WTC11 (cell line): ENCODE measurements around the gene SLC25A40. TPM values are rescaled to one million over a fixed set of nuclear protein-coding genes. Genes with fewer than 3 reads are reported as not detected.
"Not testable (repeated sequence)": the region's sequence is repeated elsewhere in the genome, so short reads cannot be mapped to it uniquely, and the experiment has no call there.

ENCODE experiments used
- ATAC-seq: fragments of 200-7000 bp; cut with Tn5 transposase; 2 replicates; pipeline ENCODE4 v1.10.0; 2021; ENCODE audit warnings: mild to moderate bottlenecking, moderate library complexity
- CTCF ChIA-PET: fragments of 300-600 bp; sonication (Branson Sonifier 250); formaldehyde crosslinking; loops from one replicate; lab custom pipeline; 2021; ENCODE audit warnings: antibody characterized with exemption; lab: Charles Lee
- POLR2A ChIA-PET: fragments of 350-600 bp; sonication (Branson Sonifier 250); formaldehyde crosslinking; loops from one replicate; lab custom pipeline; 2021; ENCODE audit warnings: antibody characterized with exemption; lab: Charles Lee
- DNase-seq: peaks from one replicate; pipeline ENCODE4 v3.0.0; 2021; ENCODE audit warnings: low spot score
- H3K27ac Mint-ChIP-seq: 2 replicates; pipeline ENCODE4 v1.8.0; 2021; ENCODE audit warnings: mixed read lengths
- H3K27me3 Mint-ChIP-seq: 2 replicates; pipeline ENCODE4 v1.8.0; 2021; ENCODE audit warnings: low read depth, mild to moderate bottlenecking, moderate library complexity, mixed read lengths
- H3K36me3 Mint-ChIP-seq: 2 replicates; pipeline ENCODE4 v1.8.0; 2021; ENCODE audit warnings: mixed read lengths
- H3K4me1 Mint-ChIP-seq: 2 replicates; pipeline ENCODE4 v1.8.0; 2022; ENCODE audit warnings: mixed read lengths
- H3K4me3 Mint-ChIP-seq: 2 replicates; pipeline ENCODE4 v1.8.0; 2021; ENCODE audit warnings: mild to moderate bottlenecking, moderate library complexity, mixed read lengths
- H3K9me3 Mint-ChIP-seq: 2 replicates; pipeline ENCODE4 v1.8.0; 2021; ENCODE audit warnings: mixed read lengths
- CBFB ChIP-seq: sonication (generic); formaldehyde crosslinking; IDR thresholded peaks from 2 replicates; pipeline ENCODE4 v1.8.1; 2022; ENCODE audit warnings: mild to moderate bottlenecking, low read depth, missing genetic modification reagents
- CREB1 ChIP-seq: sonication (generic); formaldehyde crosslinking; IDR thresholded peaks from 2 replicates; pipeline ENCODE4 v1.8.0; 2023; ENCODE audit warnings: mild to moderate bottlenecking, missing genetic modification reagents
- GRHL2 ChIP-seq: fragments of 250-450 bp; sonication (Bioruptor Pico); IDR thresholded peaks from 2 replicates; pipeline ENCODE4 v1.8.0; 2022; ENCODE audit warnings: mild to moderate bottlenecking, moderate library complexity; ENCODE audit not compliant: insufficient replicate concordance, severe bottlenecking
- HMGXB4 ChIP-seq: sonication (generic); formaldehyde crosslinking; IDR thresholded peaks from 2 replicates; pipeline ENCODE4 v1.8.1; 2023; ENCODE audit warnings: mild to moderate bottlenecking, moderate library complexity, missing genetic modification reagents
- JAZF1 ChIP-seq: fragments of 250-450 bp; sonication (Bioruptor Pico); IDR thresholded peaks from 2 replicates; pipeline ENCODE4 v1.9.0; 2021; ENCODE audit warnings: moderate library complexity, mild to moderate bottlenecking, inconsistent platforms
- KAT7 ChIP-seq: sonication (generic); formaldehyde crosslinking; IDR thresholded peaks from 2 replicates; pipeline ENCODE4 v1.8.1; 2023; ENCODE audit warnings: missing genetic modification reagents, mild to moderate bottlenecking, borderline replicate concordance
- MAX ChIP-seq: sonication (generic); formaldehyde crosslinking; IDR thresholded peaks from 2 replicates; pipeline ENCODE4 v1.8.0; 2022; ENCODE audit warnings: mild to moderate bottlenecking, missing genetic modification reagents
- MXD4 ChIP-seq: fragments of 250-450 bp; sonication (Bioruptor Pico); IDR thresholded peaks from 2 replicates; pipeline ENCODE4 v1.8.0; 2021; ENCODE audit warnings: mild to moderate bottlenecking, moderate library complexity, borderline replicate concordance
- NR3C1 ChIP-seq: sonication (generic); formaldehyde crosslinking; conservative IDR thresholded peaks from 2 replicates; pipeline ENCODE4 v1.8.1; 2023; ENCODE audit warnings: low read depth, mild to moderate bottlenecking, missing genetic modification reagents
- RORB ChIP-seq: fragments of 250-450 bp; sonication (Bioruptor Pico); IDR thresholded peaks from 2 replicates; pipeline ENCODE4 v1.9.0; 2021; ENCODE audit warnings: mild to moderate bottlenecking
- TCF7 ChIP-seq: sonication (generic); formaldehyde crosslinking; IDR thresholded peaks from 2 replicates; pipeline ENCODE4 v1.8.0; 2022; ENCODE audit warnings: mild to moderate bottlenecking, low read depth, missing genetic modification reagents, moderate library complexity
- TEAD4 ChIP-seq: sonication (generic); formaldehyde crosslinking; IDR thresholded peaks from 2 replicates; pipeline ENCODE4 v1.8.0; 2022; ENCODE audit warnings: mild to moderate bottlenecking, missing genetic modification reagents
- ZBTB21 ChIP-seq: sonication (generic); formaldehyde crosslinking; IDR thresholded peaks from 2 replicates; pipeline ENCODE4 v1.8.1; 2023; ENCODE audit warnings: mild to moderate bottlenecking, missing genetic modification reagents, borderline replicate concordance
- total RNA-seq: library from RNA; stranded (reverse); gene quantifications from 3 replicates; pipeline ENCODE4 v1.2.3, GENCODE V29; 2021
- TF ChIP-seq, protein P1 (sequence below): fragments of 250-450 bp; sonication (Bioruptor Pico); IDR thresholded peaks from 2 replicates; pipeline ENCODE4 v1.9.0; 2021; ENCODE audit warnings: mild to moderate bottlenecking, borderline replicate concordance
- TF ChIP-seq, protein P2 (sequence below): fragments of 250-450 bp; sonication (Bioruptor Pico); conservative IDR thresholded peaks from 2 replicates; pipeline ENCODE4 v1.9.0; 2021; ENCODE audit warnings: mild to moderate bottlenecking
- TF ChIP-seq, protein P3 (sequence below): sonication (generic); formaldehyde crosslinking; IDR thresholded peaks from 2 replicates; pipeline ENCODE4 v1.8.1; 2023; ENCODE audit warnings: mild to moderate bottlenecking, missing genetic modification reagents

Gene SLC25A40
- total RNA-seq, 1 experiment from 2014 or later = 18.1 TPM

- TF ChIP-seq, protein P1, sequence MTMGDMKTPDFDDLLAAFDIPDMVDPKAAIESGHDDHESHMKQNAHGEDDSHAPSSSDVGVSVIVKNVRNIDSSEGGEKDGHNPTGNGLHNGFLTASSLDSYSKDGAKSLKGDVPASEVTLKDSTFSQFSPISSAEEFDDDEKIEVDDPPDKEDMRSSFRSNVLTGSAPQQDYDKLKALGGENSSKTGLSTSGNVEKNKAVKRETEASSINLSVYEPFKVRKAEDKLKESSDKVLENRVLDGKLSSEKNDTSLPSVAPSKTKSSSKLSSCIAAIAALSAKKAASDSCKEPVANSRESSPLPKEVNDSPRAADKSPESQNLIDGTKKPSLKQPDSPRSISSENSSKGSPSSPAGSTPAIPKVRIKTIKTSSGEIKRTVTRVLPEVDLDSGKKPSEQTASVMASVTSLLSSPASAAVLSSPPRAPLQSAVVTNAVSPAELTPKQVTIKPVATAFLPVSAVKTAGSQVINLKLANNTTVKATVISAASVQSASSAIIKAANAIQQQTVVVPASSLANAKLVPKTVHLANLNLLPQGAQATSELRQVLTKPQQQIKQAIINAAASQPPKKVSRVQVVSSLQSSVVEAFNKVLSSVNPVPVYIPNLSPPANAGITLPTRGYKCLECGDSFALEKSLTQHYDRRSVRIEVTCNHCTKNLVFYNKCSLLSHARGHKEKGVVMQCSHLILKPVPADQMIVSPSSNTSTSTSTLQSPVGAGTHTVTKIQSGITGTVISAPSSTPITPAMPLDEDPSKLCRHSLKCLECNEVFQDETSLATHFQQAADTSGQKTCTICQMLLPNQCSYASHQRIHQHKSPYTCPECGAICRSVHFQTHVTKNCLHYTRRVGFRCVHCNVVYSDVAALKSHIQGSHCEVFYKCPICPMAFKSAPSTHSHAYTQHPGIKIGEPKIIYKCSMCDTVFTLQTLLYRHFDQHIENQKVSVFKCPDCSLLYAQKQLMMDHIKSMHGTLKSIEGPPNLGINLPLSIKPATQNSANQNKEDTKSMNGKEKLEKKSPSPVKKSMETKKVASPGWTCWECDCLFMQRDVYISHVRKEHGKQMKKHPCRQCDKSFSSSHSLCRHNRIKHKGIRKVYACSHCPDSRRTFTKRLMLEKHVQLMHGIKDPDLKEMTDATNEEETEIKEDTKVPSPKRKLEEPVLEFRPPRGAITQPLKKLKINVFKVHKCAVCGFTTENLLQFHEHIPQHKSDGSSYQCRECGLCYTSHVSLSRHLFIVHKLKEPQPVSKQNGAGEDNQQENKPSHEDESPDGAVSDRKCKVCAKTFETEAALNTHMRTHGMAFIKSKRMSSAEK (CRISPR knock-in tag) = no peak
- TF ChIP-seq MAX (CRISPR knock-in tag) (peak; percentile 80; the same call in 1 of the 2 replicates), HMGXB4 (CRISPR knock-in tag) (peak; percentile 61), TEAD4 (CRISPR knock-in tag) (peak; percentile 52; the same call in 1 of the 2 replicates), KAT7 (CRISPR knock-in tag) (0 out of 2 replicates have a peak, but pooled peaks have one; percentile 30), TCF7 (CRISPR knock-in tag) (no peak), GRHL2 (CRISPR knock-in tag) (no peak), CBFB (CRISPR knock-in tag) (no peak; the same call in 1 of the 2 replicates), NR3C1 (no peak), CREB1 (no peak), JAZF1 (CRISPR knock-in tag) (no peak), RORB (CRISPR knock-in tag) (no peak), MXD4 (CRISPR knock-in tag) (no peak), ZBTB21 (CRISPR knock-in tag) (no peak)
- TF ChIP-seq, protein P2, sequence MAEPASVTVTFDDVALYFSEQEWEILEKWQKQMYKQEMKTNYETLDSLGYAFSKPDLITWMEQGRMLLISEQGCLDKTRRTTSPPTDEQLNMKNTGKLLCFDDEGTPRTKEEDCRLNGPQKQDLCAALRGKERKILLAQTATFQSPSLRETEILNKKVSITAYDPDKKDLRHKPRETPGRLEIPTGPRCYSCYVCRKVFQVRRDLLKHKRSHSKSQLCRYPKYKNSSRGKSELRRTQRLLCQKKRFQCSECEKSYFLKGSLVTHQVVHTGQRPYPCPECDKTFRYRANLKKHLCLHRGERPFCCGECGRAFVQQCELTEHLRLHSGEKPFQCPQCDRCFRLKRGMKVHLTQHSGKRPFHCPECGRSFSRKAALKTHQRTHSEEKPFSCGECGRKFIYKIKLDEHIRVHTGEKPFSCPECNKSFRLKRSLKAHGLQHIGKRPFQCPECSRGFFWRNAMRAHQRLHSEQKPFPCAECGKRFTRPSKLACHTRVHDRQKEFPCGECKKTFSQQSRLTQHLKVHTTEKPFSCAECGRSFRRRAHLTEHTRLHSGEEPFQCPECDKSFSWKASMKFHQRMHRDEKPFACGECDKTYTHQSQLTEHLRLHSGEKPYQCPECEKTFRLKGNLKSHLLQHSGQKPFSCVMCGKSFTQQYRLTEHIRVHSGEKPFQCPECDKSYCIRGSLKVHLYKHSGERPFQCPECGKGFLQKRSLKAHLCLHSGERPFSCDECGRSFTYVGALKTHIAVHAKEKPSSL (CRISPR knock-in tag) = no peak
- TF ChIP-seq, protein P3, sequence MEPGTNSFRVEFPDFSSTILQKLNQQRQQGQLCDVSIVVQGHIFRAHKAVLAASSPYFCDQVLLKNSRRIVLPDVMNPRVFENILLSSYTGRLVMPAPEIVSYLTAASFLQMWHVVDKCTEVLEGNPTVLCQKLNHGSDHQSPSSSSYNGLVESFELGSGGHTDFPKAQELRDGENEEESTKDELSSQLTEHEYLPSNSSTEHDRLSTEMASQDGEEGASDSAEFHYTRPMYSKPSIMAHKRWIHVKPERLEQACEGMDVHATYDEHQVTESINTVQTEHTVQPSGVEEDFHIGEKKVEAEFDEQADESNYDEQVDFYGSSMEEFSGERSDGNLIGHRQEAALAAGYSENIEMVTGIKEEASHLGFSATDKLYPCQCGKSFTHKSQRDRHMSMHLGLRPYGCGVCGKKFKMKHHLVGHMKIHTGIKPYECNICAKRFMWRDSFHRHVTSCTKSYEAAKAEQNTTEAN = no peak
These were observed at the start of gene SLC25A40, which contains the start of gene DBF4 (continued) for GRCh38 chr7:87876040-87876868.

GRCh38 chr7:87922759-87923395 is 46.7 kb upstream of the SLC25A40 start:
- POLR2A ChIA-PET = interaction anchor here (0.6 kb wide), 1 partner anchor 128 kb away, joined by 5 read pairs; no protein-coding TSS in a partner anchor
- DNase-seq, H3K36me3 Mint-ChIP-seq, H3K27me3 Mint-ChIP-seq, CTCF ChIA-PET, H3K9me3 Mint-ChIP-seq, H3K27ac Mint-ChIP-seq, ATAC-seq, H3K4me3 Mint-ChIP-seq: not testable (repeated sequence)
- peaks cover 28% of the 10 kb centered on the region for H3K4me1 Mint-ChIP-seq
